ENCODE data around the gene KRTAP3-3. TPM values are rescaled to one million over a fixed set of nuclear protein-coding genes. Genes with fewer than 3 reads are reported as not detected.
A peak's percentile ranks its signal among the peaks of the same experiment; 100 is the strongest.

The KRTAP3-3 gene
- total and polyA plus RNA-seq, 2 of the 4 experiments (the other 2 are of a cell fraction), result not detected

DNA sequence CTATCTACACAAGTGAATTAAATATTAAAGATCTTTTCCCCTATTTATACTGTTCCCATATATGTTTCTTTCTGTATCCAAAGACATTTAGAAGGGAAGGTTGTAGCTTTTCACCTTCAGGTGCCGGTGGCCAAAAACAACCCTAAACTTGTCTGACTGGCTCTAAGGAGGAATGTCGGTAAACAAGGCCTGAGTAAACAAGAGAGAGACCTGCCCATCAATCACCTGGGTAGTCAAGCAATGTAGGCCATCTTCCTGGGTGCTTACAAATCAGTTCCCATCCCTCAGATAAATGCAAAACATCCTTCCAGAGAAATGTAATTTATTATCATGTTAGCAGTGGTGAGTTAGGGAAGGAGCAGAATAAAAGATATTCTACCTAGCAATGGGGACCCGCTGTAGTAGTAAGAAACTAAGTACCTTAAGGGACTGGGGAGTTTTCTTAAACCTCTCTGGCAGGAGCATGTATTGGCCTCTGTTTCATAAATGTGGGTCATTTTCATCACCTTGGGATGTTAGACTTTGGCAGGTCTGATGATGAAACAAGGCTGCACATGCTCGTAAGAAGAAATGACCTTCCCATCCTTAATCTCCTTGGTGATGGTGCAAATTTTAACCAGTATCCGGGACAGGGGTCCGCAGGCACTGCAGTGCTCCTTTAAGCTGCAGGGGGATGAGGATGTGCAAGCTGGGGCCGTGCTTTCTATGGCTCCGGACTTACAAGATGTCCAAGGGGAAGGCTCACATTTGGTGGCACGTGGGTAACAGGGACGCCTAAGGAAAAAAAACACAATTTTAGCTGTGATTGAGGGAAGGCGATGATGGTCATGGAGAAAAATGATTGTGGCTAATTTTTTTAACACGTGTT is 35.6 kb downstream of the KRTAP3-3 start:
- CTCF ChIA-PET, result interaction anchor here (0.8 kb wide), 1 partner anchor 446 kb away, joined by 3 read pairs; no protein-coding TSS in a partner anchor
- TF ChIP-seq SMC3 (IDR thresholded peaks at IDR 0.05; ENCODE audit: low read depth, low read length), result no peak
- no peak for TF ChIP-seq RAD21 (IDR thresholded peaks at IDR 0.05; ENCODE audit: low read length)
- TF ChIP-seq CHD1 (IDR thresholded peaks at IDR 0.05; ENCODE audit: low read depth, low read length), result no peak
- TF ChIP-seq MAZ (IDR thresholded peaks at IDR 0.05; ENCODE audit: borderline replicate concordance, low read depth, low read length), result no peak
- TF ChIP-seq NFE2L2 (IDR thresholded peaks at IDR 0.05; ENCODE audit: low read depth, low read length), result no peak
- no peak for TF ChIP-seq CEBPB (IDR thresholded peaks at IDR 0.05; ENCODE audit: low read depth, low read length)
- no peak for TF ChIP-seq BHLHE40 (IDR thresholded peaks at IDR 0.05; ENCODE audit: low read depth, low read length)
- TF ChIP-seq, protein P1, sequence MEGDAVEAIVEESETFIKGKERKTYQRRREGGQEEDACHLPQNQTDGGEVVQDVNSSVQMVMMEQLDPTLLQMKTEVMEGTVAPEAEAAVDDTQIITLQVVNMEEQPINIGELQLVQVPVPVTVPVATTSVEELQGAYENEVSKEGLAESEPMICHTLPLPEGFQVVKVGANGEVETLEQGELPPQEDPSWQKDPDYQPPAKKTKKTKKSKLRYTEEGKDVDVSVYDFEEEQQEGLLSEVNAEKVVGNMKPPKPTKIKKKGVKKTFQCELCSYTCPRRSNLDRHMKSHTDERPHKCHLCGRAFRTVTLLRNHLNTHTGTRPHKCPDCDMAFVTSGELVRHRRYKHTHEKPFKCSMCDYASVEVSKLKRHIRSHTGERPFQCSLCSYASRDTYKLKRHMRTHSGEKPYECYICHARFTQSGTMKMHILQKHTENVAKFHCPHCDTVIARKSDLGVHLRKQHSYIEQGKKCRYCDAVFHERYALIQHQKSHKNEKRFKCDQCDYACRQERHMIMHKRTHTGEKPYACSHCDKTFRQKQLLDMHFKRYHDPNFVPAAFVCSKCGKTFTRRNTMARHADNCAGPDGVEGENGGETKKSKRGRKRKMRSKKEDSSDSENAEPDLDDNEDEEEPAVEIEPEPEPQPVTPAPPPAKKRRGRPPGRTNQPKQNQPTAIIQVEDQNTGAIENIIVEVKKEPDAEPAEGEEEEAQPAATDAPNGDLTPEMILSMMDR (conservative IDR thresholded peaks at IDR 0.05; ENCODE audit: low read depth, low read length), result no peak
- no peak for TF ChIP-seq FOS (IDR thresholded peaks at IDR 0.05; ENCODE audit: low read depth, low read length)
- TF ChIP-seq RCOR1 (IDR thresholded peaks at IDR 0.05; ENCODE audit: insufficient replicate concordance, low read length), result no peak
- TF ChIP-seq RFX5 (IDR thresholded peaks at IDR 0.05; ENCODE audit: low read depth, low read length), result no peak
- TF ChIP-seq POLR2A (IDR thresholded peaks at IDR 0.05; ENCODE audit: low read depth, low read length), result no peak
- TF ChIP-seq, protein P2, sequence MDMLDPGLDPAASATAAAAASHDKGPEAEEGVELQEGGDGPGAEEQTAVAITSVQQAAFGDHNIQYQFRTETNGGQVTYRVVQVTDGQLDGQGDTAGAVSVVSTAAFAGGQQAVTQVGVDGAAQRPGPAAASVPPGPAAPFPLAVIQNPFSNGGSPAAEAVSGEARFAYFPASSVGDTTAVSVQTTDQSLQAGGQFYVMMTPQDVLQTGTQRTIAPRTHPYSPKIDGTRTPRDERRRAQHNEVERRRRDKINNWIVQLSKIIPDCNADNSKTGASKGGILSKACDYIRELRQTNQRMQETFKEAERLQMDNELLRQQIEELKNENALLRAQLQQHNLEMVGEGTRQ (IDR thresholded peaks at IDR 0.05; ENCODE audit: low read depth, low read length), result no peak
- TF ChIP-seq MAFK (IDR thresholded peaks at IDR 0.05; ENCODE audit: low read depth, low read length), result no peak
- no peak for TF ChIP-seq MXI1 (IDR thresholded peaks at IDR 0.05; ENCODE audit: borderline replicate concordance, low read depth, low read length)

More for the DNA sequence above, 35.6 kb downstream of the KRTAP3-3 start:
- H3K4me1 ChIP-seq (ENCODE audit: control insufficient read depth, insufficient read depth, low read length), result peaks cover 8% of the 10 kb centered on the region
- WGBS, 2 experiments (ENCODE audit: extremely low coverage in 2 of 2, insufficient read length in 1 of 2), result no CpG with 5 or more reads among the region's 12 CpGs
- intact Hi-C loops (cut with micrococcal nuclease) (loop anchor here (5.0 kb wide), 1 partner anchor 99 kb away; the partner anchor contains the start of gene KRTAP2-2), dilution Hi-C loops (cut with HindIII; ENCODE audit: low sequenced_read_pairs, unreplicated experiment) (no loop called here), in situ Hi-C loops (cut with MboI; ENCODE audit: low sequenced_read_pairs) (no loop called here)
- H3K27ac ChIP-seq (ENCODE audit: insufficient read depth, low read length), result no peak overlapping the region
- H4K91ac ChIP-seq (ENCODE audit: insufficient read depth, low read depth, low read length), result peak overlapping the region; percentile 70
- H4K5ac ChIP-seq (ENCODE audit: low read depth, low read length), result peak overlapping the region; percentile 65; the same call in 1 of the 2 replicates
- BruUV-seq (replicated peaks), result no TSS peak
- peak overlapping the region; percentile 91 for H3K18ac ChIP-seq (ENCODE audit: low read depth, low read length)
- peak overlapping the region; percentile 84 for H2AK5ac ChIP-seq (ENCODE audit: low read depth, low read length)
- peak overlapping the region; percentile 73 for H4K8ac ChIP-seq (ENCODE audit: low read depth in 2 of 2, low read length in 2 of 2)
- no peak overlapping the region for H3K4me3 ChIP-seq (ENCODE audit: insufficient read depth, low read depth, low read length)
- H3K56ac ChIP-seq (ENCODE audit: extremely low read depth, insufficient read depth, low read length), result no peak overlapping the region
- H3K4ac ChIP-seq (ENCODE audit: low read depth, low read length), result peak overlapping the region; percentile 77
- H4K20me1 ChIP-seq (ENCODE audit: insufficient read depth, low read length), result no peaks in the 10 kb centered on the region
- peak overlapping the region; percentile 69; the same call in 1 of the 2 replicates for H2BK120ac ChIP-seq (ENCODE audit: low read depth, low read length)
- peak overlapping the region; percentile 53 for H3K14ac ChIP-seq (replicated peaks; ENCODE audit: low read depth, low read length)
- H2BK5ac ChIP-seq (ENCODE audit: low read depth, low read length, poor library complexity, severe bottlenecking), result peak overlapping the region; percentile 90
- ATAC-seq (ENCODE audit: low read depth) (no peak), DNase-seq (no peak)
- H2AFZ ChIP-seq (replicated peaks; ENCODE audit: low read length, poor library complexity), result peak overlapping the region; percentile 17
- peak overlapping the region; percentile 42 for H2AK9ac ChIP-seq (replicated peaks; ENCODE audit: low read depth, low read length, poor library complexity)
- no peaks in the 10 kb centered on the region for H3K27me3 ChIP-seq (ENCODE audit: control insufficient read depth, insufficient read depth, low read length)
- no peaks in the 10 kb centered on the region for H3K79me1 ChIP-seq (ENCODE audit: low read depth in 1 of 2, low read length in 2 of 2)
- peak overlapping the region; percentile 83; the same call in 2 of the 3 replicates for H2BK15ac ChIP-seq (ENCODE audit: low read depth, low read length)
- POLR2A ChIA-PET (ENCODE audit: unreplicated experiment), result interaction anchor here (0.5 kb wide), 1 partner anchor 56 kb away, joined by 3 read pairs; no protein-coding TSS in a partner anchor
- H3K9me3 ChIP-seq (ENCODE audit: control insufficient read depth, insufficient read depth, low read length), result no peaks in the 10 kb centered on the region
- H3K23ac ChIP-seq (ENCODE audit: low read depth, low read length), result no peak overlapping the region
- peak overlapping the region; percentile 50 for H2BK20ac ChIP-seq (ENCODE audit: low read depth, low read length)
- no peaks in the 10 kb centered on the region for H3K36me3 ChIP-seq (ENCODE audit: control insufficient read depth, insufficient read depth, low read length)
- no peak overlapping the region for H3K4me2 ChIP-seq (ENCODE audit: low read depth, low read length)
- no peak overlapping the region for H3K9ac ChIP-seq (ENCODE audit: low read depth, low read length)
- peaks cover 11% of the 10 kb centered on the region for H3K9me1 ChIP-seq (ENCODE audit: insufficient read depth, low read length)
